Renal cortical epithelial cell (primary cell): Measurements from ENCODE around the gene ARHGAP26. TPM values are rescaled to one million over a fixed set of nuclear protein-coding genes. Genes with fewer than 3 reads are reported as not detected.
"Not testable (repeated sequence)": the region's sequence is repeated elsewhere in the genome, so short reads cannot be mapped to it uniquely, and the experiment has no call there.

Experiments
- DNase-seq: peaks from one replicate; pipeline ENCODE4 v3.0.0-alpha.2; 2011; ENCODE audit warnings: low read depth
- total RNA-seq: library from RNA; depleted of rRNA; stranded (reverse); fragments of >200 nt; gene quantifications from 2 replicates; pipeline ENCODE4 v1.2.3, GENCODE V29; 2014

Gene ARHGAP26
- total RNA-seq, 1 donor from 2014 or later, result 10.4 TPM

DNA sequence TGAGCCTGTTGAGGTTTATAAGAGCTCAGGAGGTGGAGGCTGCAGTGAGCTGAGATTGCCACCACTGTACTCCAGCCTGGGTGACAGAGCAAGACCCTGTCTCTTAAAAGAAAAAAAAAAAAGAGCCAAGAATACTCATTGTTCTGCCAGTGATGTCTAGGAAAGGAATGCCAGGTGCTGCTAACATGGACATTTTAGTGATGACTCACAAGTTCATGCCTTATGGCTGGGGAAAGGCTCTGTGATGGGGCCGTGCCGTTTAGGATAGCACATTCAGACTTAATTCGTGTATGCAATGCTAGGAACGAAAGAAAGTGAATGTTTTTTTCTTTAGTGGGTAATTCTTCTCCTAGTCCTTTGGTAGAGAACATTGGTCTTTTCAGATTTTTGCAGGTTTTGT, 134.2 kb downstream of the ARHGAP26 start:
- peak; percentile 87 for DNase-seq

GRCh38 chr5:142905348-142905747, 135.2 kb downstream of the ARHGAP26 start:
- no peak for DNase-seq

DNA sequence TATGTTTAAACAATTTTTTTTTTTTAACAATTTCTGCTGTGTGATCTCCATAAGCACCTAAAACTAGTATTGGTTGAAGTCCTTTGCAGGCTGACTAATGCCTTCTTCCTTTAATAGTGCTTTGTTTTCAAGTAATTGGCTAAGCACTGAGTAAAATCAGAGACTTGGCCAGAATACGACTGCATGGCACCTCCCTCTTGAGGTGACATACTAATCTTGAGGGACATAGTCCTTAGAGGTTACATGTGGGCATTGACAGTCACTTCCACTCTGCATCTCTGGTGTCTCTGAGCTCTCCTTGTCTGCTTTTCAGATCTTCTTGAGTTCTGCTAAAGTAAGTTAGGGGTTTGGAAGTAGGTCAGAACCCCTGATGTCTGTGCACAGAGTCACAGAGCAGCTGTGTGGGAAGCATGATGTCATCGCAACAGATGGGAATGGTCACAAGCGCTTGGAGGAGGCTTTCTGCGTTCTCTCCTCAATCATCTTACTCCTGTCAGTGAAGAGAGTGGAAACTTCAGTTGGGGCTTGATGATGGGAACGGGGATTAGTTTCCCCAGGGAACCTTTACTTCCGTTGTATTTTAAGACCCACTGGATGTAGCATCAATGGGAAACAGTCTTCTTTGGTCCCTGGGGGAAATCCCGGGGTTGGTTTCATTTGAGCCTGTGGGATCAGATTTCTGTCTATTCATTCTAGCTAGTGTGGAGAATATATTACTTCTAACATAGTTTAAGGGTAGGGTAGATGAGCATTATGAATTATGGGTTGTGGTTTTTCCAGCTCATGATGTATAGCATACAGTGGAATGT, 136.9 kb downstream of the ARHGAP26 start:
- DNase-seq, result no peak

DNA sequence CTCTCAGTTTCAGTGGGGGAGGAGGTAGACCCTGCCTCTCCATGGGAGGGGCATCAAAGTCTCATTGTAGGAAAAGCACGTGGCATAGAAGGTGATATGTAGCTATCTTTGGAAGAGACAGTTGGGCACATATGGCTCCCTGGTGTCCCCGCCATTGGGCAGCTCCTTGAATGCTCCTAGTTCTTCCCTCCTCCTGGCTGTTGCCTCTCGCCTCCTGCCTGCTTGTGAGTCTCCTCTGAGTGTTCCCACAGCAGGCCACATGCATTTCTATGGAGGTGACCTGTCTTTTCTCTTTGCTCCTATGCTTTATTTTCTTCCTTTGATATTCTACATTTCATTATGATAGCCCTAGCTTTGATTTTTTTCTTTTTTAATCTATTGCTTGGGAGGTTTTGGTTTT, 138.5 kb downstream of the ARHGAP26 start:
- DNase-seq, result no peak

DNA sequence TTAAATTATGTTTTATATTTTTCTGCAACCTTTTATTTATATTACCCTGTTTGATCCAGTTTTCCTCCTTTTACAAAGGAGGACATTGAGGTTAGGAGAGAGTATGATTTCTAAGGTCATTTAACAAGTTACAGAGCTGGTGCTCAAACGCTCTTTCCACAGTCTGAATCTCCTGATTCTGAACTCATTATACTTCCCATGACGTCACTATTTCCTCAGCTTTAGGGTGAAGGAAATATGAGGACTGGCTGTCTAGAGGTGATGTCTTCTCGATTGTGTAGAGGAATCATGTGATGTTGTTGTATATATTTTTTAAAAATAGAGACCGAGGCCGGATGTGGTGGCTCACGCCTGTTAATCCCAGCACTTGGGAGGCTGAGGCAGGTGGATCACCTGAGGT, 140.0 kb downstream of the ARHGAP26 start:
- no peak for DNase-seq

GRCh38 chr5:142911170-142911569, 141.0 kb downstream of the ARHGAP26 start:
- DNase-seq, result no peak

GRCh38 chr5:142911775-142912174, 141.6 kb downstream of the ARHGAP26 start:
- DNase-seq, result no peak

DNA sequence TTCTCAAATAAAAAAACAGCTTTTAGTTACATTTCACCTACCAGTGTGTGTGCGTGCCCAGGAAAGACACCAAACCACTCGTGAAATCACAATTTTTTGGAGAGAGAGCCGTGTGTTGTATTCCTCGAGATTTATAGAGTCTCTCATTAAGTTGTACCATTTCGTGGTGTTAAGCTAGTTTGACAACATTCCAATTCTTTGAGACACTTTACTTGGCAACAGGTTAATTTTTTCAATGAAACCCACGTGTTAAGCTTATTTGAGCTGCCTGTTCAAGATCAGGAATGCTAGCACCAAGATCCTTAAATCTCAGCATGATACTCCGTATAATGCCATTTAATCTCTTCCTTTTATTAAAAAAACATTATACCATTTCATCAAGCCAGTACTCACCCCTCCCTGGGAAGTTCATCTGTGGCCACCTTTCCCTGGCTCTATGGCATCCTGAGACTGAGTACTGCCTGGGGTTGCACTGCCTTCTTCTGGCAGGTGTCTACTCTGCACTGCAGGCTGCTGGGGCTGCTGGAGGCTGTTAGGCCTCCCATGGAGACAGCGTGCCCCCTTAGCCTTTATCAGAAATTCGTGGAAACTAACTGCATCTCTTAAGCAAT, 143.7 kb downstream of the ARHGAP26 start:
- peak; percentile 55 for DNase-seq

- no peak for DNase-seq
These were observed 144.9 kb downstream of the ARHGAP26 start for GRCh38 chr5:142915038-142915437.

- DNase-seq, result peak; percentile 62
These were observed 145.7 kb downstream of the ARHGAP26 start for GRCh38 chr5:142915813-142916424.

GRCh38 chr5:142918959-142919635, 148.9 kb downstream of the ARHGAP26 start:
- DNase-seq, result no peak

- no peak for DNase-seq
These were observed 150.9 kb downstream of the ARHGAP26 start for GRCh38 chr5:142920849-142921612.

DNA sequence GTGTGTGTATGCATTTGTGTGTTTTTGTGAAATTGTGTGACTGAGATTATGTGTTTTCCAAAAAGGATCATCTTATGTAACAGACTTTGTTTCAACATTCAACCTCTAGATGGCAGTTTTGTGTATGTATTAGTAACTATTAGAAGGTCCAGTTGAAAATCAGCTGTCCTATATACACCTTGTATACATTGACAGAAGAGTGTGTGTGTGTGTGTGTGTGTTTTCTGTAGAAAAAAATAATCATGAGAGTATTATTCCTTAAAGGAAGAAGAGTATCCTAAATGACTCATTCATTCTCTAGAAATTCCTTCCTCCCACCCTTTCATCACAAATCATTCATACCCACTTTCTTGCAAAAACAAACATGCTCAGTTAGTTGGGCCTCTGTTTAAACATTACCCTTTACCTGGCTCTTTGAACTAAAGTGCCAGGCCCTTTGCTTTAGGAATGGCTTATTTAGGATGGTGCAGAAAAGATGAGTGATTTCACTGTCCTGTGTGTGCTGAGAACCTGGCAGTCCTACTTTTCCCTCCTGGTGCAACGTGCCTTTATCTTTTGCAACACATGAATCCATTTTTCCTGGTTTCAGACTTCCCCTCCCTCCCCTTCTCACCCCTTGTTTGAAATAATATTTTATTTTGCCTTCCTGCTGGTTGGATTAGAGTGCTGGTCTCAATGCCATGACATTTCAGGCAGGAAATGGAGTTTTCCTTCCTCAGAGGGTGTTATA, 152.2 kb downstream of the ARHGAP26 start:
- peak; percentile 67 for DNase-seq

GRCh38 chr5:142924135-142924883, 154.1 kb downstream of the ARHGAP26 start:
- no peak for DNase-seq

DNA sequence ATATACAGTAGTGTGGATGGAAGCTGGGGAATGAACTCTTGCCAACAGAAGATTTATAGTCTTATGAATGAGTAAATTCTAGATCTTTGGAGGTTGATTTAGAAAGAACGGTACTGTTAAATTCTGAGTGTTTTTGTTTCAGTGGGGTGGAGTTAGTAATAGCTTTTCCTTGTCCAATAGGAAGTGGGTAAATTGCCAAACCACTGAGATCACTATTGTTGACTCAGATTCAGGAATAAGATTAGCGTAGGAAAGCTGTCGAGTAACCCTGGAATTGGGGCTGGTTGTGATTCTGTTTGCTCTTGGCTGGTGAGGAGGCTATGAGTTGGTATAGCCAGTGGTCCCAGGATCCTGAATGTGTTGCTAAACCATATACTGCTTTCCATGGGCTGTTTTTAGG, 155.6 kb downstream of the ARHGAP26 start:
- peak; percentile 25 for DNase-seq

- DNase-seq, result no peak
These were observed 156.4 kb downstream of the ARHGAP26 start for GRCh38 chr5:142926549-142926948.

- DNase-seq, result not testable (repeated sequence)
These were observed 158.8 kb downstream of the ARHGAP26 start for GRCh38 chr5:142928999-142929398.

DNA sequence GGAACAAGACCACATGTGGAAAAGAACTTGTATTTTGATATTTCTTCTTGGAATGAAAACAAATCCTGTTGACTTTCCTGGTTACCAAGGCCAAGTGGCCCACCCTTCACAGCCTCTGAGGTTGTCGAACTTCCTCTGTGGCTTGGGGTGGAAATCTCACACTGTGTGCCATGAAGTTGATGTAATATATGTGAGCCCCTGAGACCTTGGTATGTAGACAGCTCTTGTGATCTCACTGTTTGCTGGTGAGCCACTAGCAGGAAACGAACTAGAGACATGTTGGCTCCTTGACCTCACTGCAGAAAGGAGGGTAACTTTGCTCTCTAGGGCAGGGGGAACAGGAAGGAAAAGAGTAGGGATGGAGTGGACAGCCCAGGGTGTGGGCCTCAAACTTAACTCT, 159.4 kb downstream of the ARHGAP26 start:
- DNase-seq, result no peak

GRCh38 chr5:142930395-142931110, 160.4 kb downstream of the ARHGAP26 start:
- no peak for DNase-seq
